Activated T-cell treated with anti-CD3 and anti-CD28 coated beads, Interleukin-2, amount 50 U/mL, for 24 hours (primary cell): ENCODE results near the gene DIAPH2.

ENCODE experiments used
- DNase-seq: peaks from one replicate; pipeline ENCODE4 v3.0.0-alpha.2; 2020
- H3K27ac Mint-ChIP-seq: 2 replicates; pipeline ENCODE4 v1.8.0; 2020; ENCODE audit warnings: mild to moderate bottlenecking, mixed read lengths
- H3K27me3 Mint-ChIP-seq: 2 replicates; pipeline ENCODE4 v1.8.0; 2020; ENCODE audit warnings: mixed read lengths
- H3K36me3 Mint-ChIP-seq: 2 replicates; pipeline ENCODE4 v1.8.0; 2020; ENCODE audit warnings: low read depth, mixed read lengths
- H3K4me1 Mint-ChIP-seq: 2 replicates; pipeline ENCODE4 v1.8.0; 2020; ENCODE audit warnings: low read depth, mixed read lengths
- H3K4me3 Mint-ChIP-seq: 2 replicates; pipeline ENCODE4 v1.8.0; 2020; ENCODE audit warnings: mild to moderate bottlenecking, moderate library complexity, mixed read lengths
- H3K9me3 Mint-ChIP-seq: 2 replicates; pipeline ENCODE4 v1.8.0; 2020; ENCODE audit warnings: mixed read lengths

Gene DIAPH2

DNA sequence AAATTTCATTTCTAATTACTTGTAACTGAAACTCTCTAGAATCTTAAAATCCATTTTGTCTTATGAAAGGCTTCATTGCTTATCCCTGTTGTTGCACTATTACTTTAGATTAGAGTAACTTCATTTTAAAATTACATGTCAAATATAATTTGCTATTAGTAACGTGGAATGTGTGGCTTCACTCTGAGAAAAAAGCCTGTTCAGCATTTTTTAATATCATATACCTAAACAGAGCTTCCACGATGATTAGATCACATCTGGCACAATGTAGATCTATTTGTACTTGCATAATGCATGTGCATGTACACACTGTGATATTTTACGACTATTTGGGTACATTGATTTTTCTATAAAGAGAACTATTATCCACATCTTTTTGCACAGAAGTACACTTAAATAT lies 847.2 kb downstream of the DIAPH2 start:
- peaks cover 19% of the 10 kb centered on the region for H3K9me3 Mint-ChIP-seq
- H3K4me3 Mint-ChIP-seq, result no peak overlapping the region
- DNase-seq, result no peak
- H3K4me1 Mint-ChIP-seq, result no peaks in the 10 kb centered on the region
- H3K36me3 Mint-ChIP-seq, result no peaks in the 10 kb centered on the region
- H3K27ac Mint-ChIP-seq, result no peak overlapping the region
- peaks cover 7% of the 10 kb centered on the region for H3K27me3 Mint-ChIP-seq

DNA sequence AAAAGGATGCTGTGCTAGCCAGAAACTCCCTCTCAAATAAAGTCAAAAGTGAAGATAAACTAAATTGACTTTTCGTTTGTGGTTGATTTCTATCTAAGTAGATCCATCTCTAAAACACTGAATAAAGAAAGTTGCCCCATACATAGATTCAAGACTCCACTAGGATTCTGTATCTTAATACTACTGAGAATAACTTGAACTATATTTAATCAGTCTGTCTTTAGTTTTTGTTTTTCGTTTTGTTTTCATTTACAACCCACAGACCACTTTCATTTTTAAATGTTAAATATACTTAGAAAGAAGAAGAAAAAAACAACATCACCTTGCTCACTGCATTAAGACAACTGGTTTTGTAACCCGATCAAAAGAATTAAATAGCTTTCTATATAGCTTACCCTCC lies 854.1 kb downstream of the DIAPH2 start:
- DNase-seq, result no peak
- no peak overlapping the region for H3K4me3 Mint-ChIP-seq
- no peaks in the 10 kb centered on the region for H3K4me1 Mint-ChIP-seq
- no peaks in the 10 kb centered on the region for H3K36me3 Mint-ChIP-seq
- peaks cover 2% of the 10 kb centered on the region for H3K27me3 Mint-ChIP-seq
- no peak overlapping the region for H3K27ac Mint-ChIP-seq
- H3K9me3 Mint-ChIP-seq, result no peaks in the 10 kb centered on the region

DNA sequence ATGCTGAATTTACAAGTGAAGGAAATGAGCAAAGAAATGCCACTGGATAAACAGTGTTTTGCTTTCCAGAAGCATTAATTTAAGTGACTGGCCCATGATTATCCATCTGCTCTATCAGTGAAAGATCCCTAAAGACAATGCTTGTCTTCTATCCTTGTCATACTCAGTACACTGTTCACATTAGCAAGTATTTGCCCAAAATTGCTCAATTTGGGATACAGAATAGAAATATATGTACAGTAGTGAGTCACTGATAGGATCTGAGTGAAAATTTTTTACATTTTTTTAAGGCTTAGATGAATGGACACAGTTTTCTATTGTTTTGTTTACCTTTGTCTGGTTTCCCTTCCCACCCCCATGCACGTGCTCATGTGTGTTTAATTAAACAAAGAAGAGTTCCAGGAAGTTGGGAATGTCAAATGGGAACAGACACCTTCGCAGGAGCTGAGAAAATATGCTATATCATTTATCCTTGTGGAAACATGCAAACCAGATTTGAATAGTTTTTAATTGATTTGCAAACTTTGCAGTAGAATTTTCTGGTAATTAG lies 855.4 kb downstream of the DIAPH2 start:
- Mint-ChIP-seq H3K4me3 (no peak overlapping the region), H3K9me3 (no peaks in the 10 kb centered on the region), H3K4me1 (no peaks in the 10 kb centered on the region), H3K36me3 (no peaks in the 10 kb centered on the region), H3K27me3 (peaks cover 2% of the 10 kb centered on the region), H3K27ac (no peak overlapping the region)
- DNase-seq, result no peak

DNA sequence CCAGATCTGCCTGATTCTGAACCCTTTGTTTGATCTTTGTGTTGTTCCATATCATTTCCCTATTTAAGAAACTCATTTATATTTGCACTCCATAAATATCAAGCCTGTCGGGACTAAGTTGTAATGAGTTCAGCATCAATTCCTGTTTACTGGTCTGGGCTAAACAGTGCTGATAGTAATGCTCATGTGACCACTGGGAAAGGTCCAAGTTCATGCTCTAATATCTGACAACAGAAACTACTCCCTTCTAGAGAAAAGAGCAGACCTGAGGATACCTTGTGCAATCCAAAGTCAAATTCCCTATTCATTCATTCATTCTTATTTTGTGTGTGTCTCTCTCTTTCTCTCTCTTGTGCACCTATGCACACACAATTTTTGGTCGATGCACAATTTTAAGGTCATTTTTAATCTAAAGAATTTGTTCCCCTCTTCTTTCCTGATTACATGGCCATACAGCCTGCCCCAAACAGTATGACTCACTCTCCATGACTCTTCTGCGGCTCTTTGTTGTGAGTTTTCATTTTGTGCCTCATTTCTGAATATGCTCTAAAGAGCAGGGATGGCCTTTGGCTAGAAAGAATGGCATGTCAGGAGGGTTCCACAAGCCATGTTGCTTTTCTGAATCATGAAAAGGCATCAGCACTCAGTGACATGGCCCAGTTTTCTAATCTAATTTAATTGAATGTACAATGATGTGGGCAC lies 863.4 kb downstream of the DIAPH2 start:
- H3K4me1 Mint-ChIP-seq, result peaks cover 8% of the 10 kb centered on the region
- H3K36me3 Mint-ChIP-seq, result no peaks in the 10 kb centered on the region
- no peak overlapping the region for H3K27ac Mint-ChIP-seq
- no peaks in the 10 kb centered on the region for H3K9me3 Mint-ChIP-seq
- peaks cover 5% of the 10 kb centered on the region for H3K27me3 Mint-ChIP-seq
- DNase-seq, result no peak
- no peak overlapping the region for H3K4me3 Mint-ChIP-seq

DNA sequence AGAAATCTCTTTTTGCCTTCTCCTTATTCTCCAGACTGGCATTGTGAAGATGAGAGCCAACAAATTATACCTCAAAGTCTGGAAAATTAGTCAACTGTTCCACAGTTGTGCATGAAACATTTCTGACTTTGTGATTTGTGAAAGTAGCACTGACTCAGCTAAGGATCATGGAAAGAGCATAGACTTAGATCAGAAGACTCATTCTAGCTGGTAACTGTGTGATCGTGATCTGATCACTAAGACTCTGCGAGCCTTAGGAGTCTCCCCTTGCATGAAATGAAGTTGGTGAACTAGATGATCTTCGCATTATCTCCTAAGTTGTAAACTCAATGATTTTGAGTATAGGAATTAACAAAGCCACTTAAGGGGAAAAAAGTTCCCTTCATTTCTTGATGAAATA lies 867.2 kb downstream of the DIAPH2 start:
- Mint-ChIP-seq H3K9me3 (no peaks in the 10 kb centered on the region), H3K36me3 (no peaks in the 10 kb centered on the region), H3K4me1 (peaks cover 8% of the 10 kb centered on the region), H3K27me3 (peaks cover 6% of the 10 kb centered on the region), H3K27ac (no peak overlapping the region), H3K4me3 (no peak overlapping the region)
- no peak for DNase-seq

DNA sequence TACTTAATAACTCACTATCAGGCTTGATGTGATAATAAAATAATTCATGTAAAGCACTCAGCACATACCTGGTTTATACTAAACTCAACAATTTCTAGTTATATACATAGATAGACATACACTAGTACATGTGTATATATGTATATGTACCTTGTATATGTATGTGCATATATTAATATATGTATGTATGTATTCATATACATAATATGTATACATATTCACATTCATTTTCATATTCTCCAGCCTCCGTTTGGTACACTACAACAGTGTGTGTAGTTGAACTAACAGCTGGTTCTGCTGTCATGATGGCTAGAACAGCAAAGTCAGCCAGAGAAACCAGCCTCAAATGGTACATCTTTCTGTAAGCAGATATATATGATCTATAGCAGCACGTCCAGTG lies 869.2 kb downstream of the DIAPH2 start:
- Mint-ChIP-seq H3K4me3 (no peak overlapping the region), H3K27ac (no peak overlapping the region), H3K4me1 (peaks cover 8% of the 10 kb centered on the region), H3K27me3 (peaks cover 9% of the 10 kb centered on the region), H3K9me3 (no peaks in the 10 kb centered on the region), H3K36me3 (no peaks in the 10 kb centered on the region)
- DNase-seq, result no peak

DNA sequence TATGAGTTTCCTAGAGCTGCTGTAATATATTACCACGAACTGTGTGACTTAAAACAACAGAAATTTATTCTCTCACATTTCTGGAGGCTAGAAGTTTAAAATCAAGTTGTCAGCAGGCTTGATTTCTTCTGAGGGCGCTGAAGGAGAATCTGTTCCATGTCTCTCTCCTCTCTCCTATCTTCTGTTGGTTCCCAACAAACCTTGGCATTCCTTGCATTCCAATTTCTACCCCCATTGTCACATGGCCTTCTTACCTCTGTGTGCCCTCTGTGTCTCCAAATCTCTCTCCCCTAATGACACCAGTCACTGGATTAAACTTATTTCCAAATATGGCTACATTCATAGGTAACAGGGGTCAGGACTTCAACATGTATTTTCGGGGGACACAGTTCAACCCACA lies 871.7 kb downstream of the DIAPH2 start:
- DNase-seq, result no peak
- Mint-ChIP-seq H3K27me3 (peaks cover 6% of the 10 kb centered on the region), H3K36me3 (no peaks in the 10 kb centered on the region), H3K27ac (no peak overlapping the region), H3K9me3 (no peaks in the 10 kb centered on the region), H3K4me1 (peaks cover 6% of the 10 kb centered on the region), H3K4me3 (no peak overlapping the region)

DNA sequence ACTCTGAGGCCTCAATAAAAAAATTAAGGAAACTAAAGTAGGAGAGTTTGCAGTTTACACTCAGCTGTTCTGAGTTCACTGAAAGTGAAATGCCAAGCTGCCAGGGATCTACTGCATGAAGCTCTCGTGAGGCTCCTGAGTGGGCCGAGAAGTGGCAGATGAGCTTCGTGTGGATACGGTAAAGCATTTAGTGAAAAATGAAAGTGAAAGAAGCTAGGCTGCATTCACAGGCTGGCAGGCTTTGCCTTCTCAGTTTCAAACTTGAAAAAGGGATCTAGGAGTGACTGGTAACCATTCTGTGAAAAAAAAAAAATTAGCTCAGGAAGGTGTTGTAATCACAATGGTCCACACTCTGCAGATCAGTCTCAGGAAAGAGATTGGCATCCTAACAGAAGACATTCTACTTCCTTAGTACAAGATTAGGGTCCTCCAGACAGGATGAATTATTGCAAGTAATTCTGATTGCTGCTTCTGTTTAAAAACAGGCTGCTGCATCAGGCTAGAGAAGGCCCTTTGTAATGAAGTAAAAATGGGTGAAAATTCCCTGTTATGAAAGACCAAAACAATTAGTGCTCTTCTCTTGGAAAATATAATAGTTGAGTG lies 879.0 kb downstream of the DIAPH2 start:
- Mint-ChIP-seq H3K27ac (peak overlapping the region; percentile 85), H3K4me1 (peaks cover 26% of the 10 kb centered on the region), H3K27me3 (no peaks in the 10 kb centered on the region), H3K9me3 (no peaks in the 10 kb centered on the region), H3K36me3 (no peaks in the 10 kb centered on the region), H3K4me3 (peak overlapping the region; percentile 69)
- peak; percentile 49 for DNase-seq

GRCh38 chrX:97564496-97564895 lies 879.9 kb downstream of the DIAPH2 start:
- Mint-ChIP-seq H3K4me1 (peaks cover 26% of the 10 kb centered on the region), H3K27me3 (no peaks in the 10 kb centered on the region), H3K9me3 (no peaks in the 10 kb centered on the region), H3K36me3 (no peaks in the 10 kb centered on the region), H3K4me3 (no peak overlapping the region), H3K27ac (no peak overlapping the region)
- no peak for DNase-seq

DNA sequence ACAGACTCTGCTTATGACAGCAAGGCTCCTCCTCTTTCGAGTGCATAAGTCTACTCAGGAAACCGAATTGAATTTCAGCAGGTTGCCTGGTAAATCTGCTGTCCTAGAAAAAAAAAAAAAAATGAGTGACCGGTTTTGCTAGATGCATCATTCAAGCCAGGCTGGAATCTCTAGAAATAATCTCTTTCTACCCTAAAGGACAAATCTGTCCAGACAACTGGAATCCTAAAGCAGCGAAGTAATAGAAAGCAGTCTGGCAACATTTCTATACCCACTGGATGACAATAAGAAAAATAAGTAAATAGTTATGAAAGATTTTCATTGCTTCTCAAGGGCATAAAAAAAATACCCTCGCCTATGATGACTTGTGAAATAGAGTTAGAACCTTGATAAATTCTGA lies 902.5 kb downstream of the DIAPH2 start:
- DNase-seq, result no peak
- Mint-ChIP-seq H3K9me3 (no peaks in the 10 kb centered on the region), H3K4me3 (no peak overlapping the region), H3K36me3 (no peaks in the 10 kb centered on the region), H3K27me3 (peaks cover 24% of the 10 kb centered on the region), H3K4me1 (no peaks in the 10 kb centered on the region), H3K27ac (no peak overlapping the region)

GRCh38 chrX:97594646-97595224 lies 910.1 kb downstream of the DIAPH2 start:
- peaks cover 16% of the 10 kb centered on the region for H3K27me3 Mint-ChIP-seq
- no peaks in the 10 kb centered on the region for H3K9me3 Mint-ChIP-seq
- no peak for DNase-seq
- no peaks in the 10 kb centered on the region for H3K36me3 Mint-ChIP-seq
- H3K4me1 Mint-ChIP-seq, result peaks cover 19% of the 10 kb centered on the region
- no peak overlapping the region for H3K4me3 Mint-ChIP-seq
- no peak overlapping the region for H3K27ac Mint-ChIP-seq

DNA sequence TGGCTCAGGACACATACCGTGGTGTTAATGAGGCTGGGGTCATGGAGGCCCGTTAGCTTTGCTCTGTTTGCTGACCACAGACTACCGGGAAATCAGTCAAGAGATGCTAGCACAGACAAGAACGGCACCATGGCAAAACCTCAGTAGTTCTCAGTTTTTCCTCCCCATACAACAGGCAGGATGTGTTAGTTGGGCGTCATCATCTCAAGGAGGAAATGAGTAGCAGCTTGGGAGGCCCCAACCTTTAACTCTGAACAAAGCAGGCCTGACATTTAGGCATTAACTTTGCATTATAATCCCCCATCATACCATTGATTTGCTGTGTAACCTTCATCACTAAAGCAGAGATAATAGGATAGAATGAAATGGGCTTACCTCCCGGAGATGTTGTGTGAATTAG lies 913.3 kb downstream of the DIAPH2 start:
- H3K27me3 Mint-ChIP-seq, result peaks cover 10% of the 10 kb centered on the region
- DNase-seq, result peak; percentile 32
- H3K36me3 Mint-ChIP-seq, result no peaks in the 10 kb centered on the region
- H3K9me3 Mint-ChIP-seq, result no peaks in the 10 kb centered on the region
- H3K27ac Mint-ChIP-seq, result peak overlapping the region; percentile 87
- peaks cover 19% of the 10 kb centered on the region for H3K4me1 Mint-ChIP-seq
- H3K4me3 Mint-ChIP-seq, result no peak overlapping the region

DNA sequence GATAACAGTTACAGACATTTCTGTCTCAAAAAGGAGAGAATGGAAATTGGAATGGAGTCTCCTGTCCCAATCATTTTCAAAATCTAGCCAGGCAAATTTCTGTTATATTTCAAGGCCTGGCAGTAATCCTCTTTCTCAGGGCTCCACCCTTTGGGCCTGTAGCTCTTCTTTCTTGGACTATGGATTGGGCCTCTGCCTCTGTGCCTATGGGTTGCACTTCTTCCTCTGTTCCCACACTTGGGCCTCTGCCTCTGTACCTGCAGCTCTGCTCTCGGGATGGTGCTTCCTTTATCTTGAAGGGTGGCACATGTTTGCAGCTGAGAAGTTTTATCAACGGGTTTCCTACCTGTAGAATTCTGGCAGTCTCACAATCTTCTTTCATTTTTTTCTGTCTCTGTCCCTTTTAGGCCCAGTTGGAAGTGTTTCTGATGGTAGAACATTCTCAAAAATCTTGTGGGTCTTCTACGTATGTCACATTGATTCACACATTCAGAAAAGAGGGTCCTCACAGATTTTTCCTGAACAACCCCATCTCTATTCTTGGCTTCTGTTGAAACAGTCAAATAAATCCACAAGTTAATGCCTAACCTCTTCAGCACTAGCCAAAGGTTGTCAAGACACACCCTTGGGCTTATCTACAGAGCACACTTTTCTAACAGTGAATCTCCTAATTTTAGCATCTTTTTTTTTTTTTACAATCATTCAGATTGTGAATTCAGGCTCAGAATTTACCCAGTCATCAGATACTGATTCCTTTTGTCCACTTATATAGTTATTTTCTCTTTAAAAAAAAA lies 918.0 kb downstream of the DIAPH2 start:
- H3K4me3 Mint-ChIP-seq, result no peak overlapping the region
- H3K36me3 Mint-ChIP-seq, result no peaks in the 10 kb centered on the region
- peaks cover 2% of the 10 kb centered on the region for H3K27me3 Mint-ChIP-seq
- H3K9me3 Mint-ChIP-seq, result no peaks in the 10 kb centered on the region
- DNase-seq, result no peak
- no peak overlapping the region for H3K27ac Mint-ChIP-seq
- peaks cover 15% of the 10 kb centered on the region for H3K4me1 Mint-ChIP-seq

- Mint-ChIP-seq H3K4me1 (no peaks in the 10 kb centered on the region), H3K9me3 (no peaks in the 10 kb centered on the region), H3K27me3 (no peaks in the 10 kb centered on the region), H3K36me3 (no peaks in the 10 kb centered on the region), H3K4me3 (no peak overlapping the region), H3K27ac (no peak overlapping the region)
- no peak for DNase-seq
Observed at GRCh38 chrX:97605271-97605670, 920.6 kb downstream of the DIAPH2 start.
